ENCODE data around the gene EXT2.

EXT2 gene

GRCh38 chr11:44269369-44270351 is 174.2 kb downstream of the EXT2 start:
- DNase-seq = no peak

- no peak for DNase-seq
Observed at GRCh38 chr11:44270403-44271273, 175.2 kb downstream of the EXT2 start.

DNA sequence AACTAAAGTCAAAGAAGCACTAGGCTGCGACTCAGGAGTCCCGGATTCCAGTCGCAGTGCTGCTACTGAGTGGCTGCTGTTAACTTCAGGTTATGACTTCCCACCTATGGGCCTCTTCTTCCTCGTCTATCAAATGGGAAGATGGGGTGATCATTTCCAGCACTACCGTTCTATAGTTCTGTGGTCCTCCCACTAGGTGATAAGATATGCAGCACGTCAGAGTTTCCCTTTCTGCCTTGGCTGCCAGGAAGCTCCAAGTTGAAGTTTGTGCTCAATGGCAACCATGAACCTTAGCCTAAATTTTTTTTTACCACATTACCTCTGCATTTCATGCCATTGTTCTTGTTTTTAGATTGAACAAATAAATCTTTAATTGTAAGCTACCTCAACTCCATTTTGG is 175.8 kb downstream of the EXT2 start:
- DNase-seq = no peak

DNA sequence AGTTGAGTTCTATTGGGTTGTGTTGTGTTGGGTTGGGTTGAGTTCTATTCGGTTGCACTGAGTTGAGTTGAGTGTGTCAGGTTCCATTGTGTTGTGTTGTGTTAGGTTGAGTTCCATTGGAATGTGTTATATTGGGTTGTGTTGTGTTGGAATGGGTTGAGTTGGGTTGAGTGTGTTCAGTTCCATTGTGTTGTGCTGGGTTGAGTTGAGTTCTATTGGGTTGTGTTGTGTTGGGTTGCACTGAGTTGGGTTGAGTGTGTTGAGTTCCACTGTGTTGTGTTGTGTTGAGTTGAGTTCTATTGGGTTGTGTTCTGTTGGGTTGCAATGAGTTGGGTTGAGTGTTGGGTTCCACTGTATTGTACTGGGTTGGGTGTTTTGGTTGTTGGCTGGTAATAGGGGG is 178.9 kb downstream of the EXT2 start:
- DNase-seq = no peak

GRCh38 chr11:44275241-44275640 is 179.8 kb downstream of the EXT2 start:
- DNase-seq = no peak

- no peak for DNase-seq
Observed at GRCh38 chr11:44275961-44276550, 180.6 kb downstream of the EXT2 start.

- DNase-seq = no peak
Observed at GRCh38 chr11:44277196-44278090, 182.0 kb downstream of the EXT2 start.

DNA sequence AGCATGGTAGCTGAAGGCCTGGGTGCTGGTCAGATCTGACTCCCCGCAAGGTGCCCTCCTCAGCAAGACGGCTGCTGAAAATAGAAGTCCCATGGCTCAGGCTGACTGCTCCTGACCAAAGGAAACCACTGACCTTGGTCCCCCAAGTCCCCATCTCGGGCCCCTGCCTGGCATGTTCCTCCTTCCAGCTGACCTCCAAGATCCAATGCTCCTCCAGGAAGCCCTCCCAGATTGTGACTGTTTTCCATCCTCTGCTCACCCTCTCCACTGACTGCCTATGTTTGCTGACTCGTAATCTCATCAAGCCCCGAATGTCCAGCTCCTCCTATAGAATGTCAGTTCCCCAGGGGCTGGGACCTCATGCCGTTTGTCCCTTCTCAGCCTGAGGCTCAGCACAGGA is 184.0 kb downstream of the EXT2 start:
- no peak for DNase-seq

GRCh38 chr11:44280257-44280656 is 184.8 kb downstream of the EXT2 start:
- no peak for DNase-seq

- no peak for DNase-seq
Observed at GRCh38 chr11:44281151-44281550, 185.7 kb downstream of the EXT2 start.

DNA sequence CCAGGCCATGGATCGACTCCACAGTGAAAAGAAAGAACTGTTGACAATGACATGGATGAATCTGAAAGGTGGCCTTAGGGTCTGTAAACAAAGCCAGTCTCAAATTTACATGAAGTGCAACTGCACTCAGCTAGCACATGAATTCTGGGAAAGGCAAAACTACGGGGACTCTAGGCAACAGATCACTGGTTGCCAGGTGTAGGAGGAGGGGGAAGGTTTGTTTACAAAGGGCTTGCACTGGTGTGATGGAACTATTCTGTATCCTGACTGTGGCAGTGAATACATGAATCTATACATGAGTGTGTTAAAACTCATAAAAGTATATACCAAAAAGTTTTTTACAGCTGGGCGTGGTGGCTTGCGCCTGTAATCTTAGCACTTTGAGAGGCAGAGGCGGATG is 187.1 kb downstream of the EXT2 start:
- no peak for DNase-seq

DNA sequence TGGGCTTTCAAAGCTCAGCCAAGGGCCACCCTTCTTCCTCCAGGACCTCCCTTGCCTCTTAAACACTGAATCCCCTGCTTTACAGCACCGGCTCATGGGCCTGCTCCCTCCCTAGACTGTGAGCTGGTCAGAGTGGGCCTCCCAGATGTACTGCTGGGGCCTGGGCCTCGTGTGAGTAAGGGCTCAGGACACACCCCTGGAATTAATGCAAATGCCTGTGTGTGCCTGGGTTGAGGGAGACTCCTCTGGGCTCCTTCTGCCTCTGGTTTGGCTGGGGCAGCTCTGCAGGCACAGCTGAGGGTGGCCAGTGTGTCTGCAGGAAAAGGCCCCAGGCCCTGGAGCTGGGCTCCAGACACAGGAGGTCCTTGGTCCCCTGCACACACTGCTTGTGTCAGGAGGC is 190.3 kb downstream of the EXT2 start:
- no peak for DNase-seq

GRCh38 chr11:44286268-44286880 is 190.9 kb downstream of the EXT2 start:
- DNase-seq = peak; percentile 65 to 74

GRCh38 chr11:44286911-44287310 is 191.4 kb downstream of the EXT2 start:
- DNase-seq = no peak

DNA sequence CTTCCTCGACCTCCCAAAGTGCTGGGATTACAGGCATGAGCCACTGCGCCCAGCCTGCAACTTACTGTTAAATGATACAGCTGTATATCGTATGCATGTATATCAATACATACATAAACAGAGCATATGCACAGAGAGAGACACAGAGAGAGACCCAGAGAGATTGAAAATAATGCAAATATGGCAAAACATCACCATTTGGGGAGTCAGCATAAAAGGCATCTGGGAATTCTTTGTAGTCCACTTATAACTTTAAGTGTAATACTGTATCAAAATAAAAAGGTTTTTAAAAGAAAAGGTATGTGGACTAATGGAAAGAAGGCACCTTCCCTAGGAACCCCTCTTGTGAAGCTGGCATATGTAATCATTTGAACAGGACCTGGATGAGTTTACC is 192.7 kb downstream of the EXT2 start:
- DNase-seq = no peak

GRCh38 chr11:44290208-44290607 is 194.7 kb downstream of the EXT2 start:
- no peak for DNase-seq

Data from activated CD4-positive, alpha-beta T cell treated with anti-CD3 and anti-CD28 coated beads, Interleukin-2, amount 50 U/mL, for 48 hours (primary cell).